Measurements from ENCODE around the gene SLC25A25. TPM values are rescaled to one million over a fixed set of nuclear protein-coding genes. Genes with fewer than 3 reads are reported as not detected.

The SLC25A25 gene
- total and polyA plus RNA-seq, 9 of the 15 experiments (the other 6 are each of a cell fraction or from before 2014, with no cell fraction given) = 0.07 to 35.9 (median 23.2) TPM

GRCh38 chr9:128096616-128097536 is 28.8 kb downstream of the SLC25A25 start:
- no TSS peak for BruUV-seq (replicated peaks)
- FAIRE-seq = peak; percentile 29
- peak overlapping the region; percentile 22 to 94; a peak in 2 of 4 replicates for H3K9ac ChIP-seq (ENCODE audit: insufficient read depth in 1 of 2, low read depth in 2 of 2, low read length in 2 of 2)
- POLR2A ChIA-PET = interaction anchor here (1.1 to 2.5 kb wide), 4 partner anchors 11 to 157 kb away, joined by 3 to 13 read pairs (median 6); no protein-coding TSS in a partner anchor
- peak overlapping the region; percentile 87 for H3K4me2 ChIP-seq (ENCODE audit: insufficient read depth, low read length)
- H3K27ac ChIP-seq (ENCODE audit: extremely low read depth, low read depth, low read length) = peak overlapping the region; percentile 89
- no peaks in the 10 kb centered on the region for H3K9me1 ChIP-seq (ENCODE audit: control insufficient read depth, insufficient read depth, low read length)
- ATAC-seq = no peak
- peaks cover 76% of the 10 kb centered on the region; the same call in 2 of the 3 replicates for H3K36me3 ChIP-seq (ENCODE audit: control insufficient read depth, insufficient read depth, low read length)
- H3K4me3 ChIP-seq = no peak overlapping the region
- peak in 3 of 4 experiments; percentile 22 to 60 (median 40) for DNase-seq (ENCODE audit: extremely low read depth in 1 of 4, low spot score in 3 of 4)
- 0 out of 2 replicates have a peak, but pooled peaks cover 10% of the 10 kb centered on the region for H4K20me1 ChIP-seq (replicated peaks; ENCODE audit: control insufficient read depth, insufficient read depth, low read length)
- H3K9me3 ChIP-seq (replicated peaks; ENCODE audit: control insufficient read depth, insufficient read depth, low read depth, low read length) = no peaks in the 10 kb centered on the region
- CTCF ChIA-PET (ENCODE audit: low intra/inter-chr PET ratio) = no interaction called here
- H3K27me3 ChIP-seq (ENCODE audit: control insufficient read depth in 2 of 2, insufficient read depth in 2 of 2, low read length in 2 of 2) = no peaks in the 10 kb centered on the region
- peaks cover 91% of the 10 kb centered on the region for H3K79me2 ChIP-seq (ENCODE audit: control insufficient read depth, insufficient read depth, low read length)
- in situ Hi-C loops (cut with MboI) (no loop called here), intact Hi-C loops (cut with micrococcal nuclease) (no loop called here)
- no peak overlapping the region for H2AFZ ChIP-seq (ENCODE audit: low read depth, low read length)
- H3K4me1 ChIP-seq (replicated peaks in 1 of 2; ENCODE audit: control insufficient read depth in 2 of 2, insufficient read depth in 2 of 2, low read length in 2 of 2) = peaks cover 83 to 85% of the 10 kb centered on the region in 2 experiments
- WGBS (ENCODE audit: insufficient coverage, low coverage, missing lambda C conversion rate) = 39% methylated on average over 19 of the region's 19 CpGs
- TF ChIP-seq HNRNPK (IDR thresholded peaks at IDR 0.05; ENCODE audit: low read depth, low read length, poor library complexity, severe bottlenecking) (no peak), KDM4B (IDR thresholded peaks at IDR 0.05; ENCODE audit: borderline replicate concordance in 2 of 2, low read depth in 1 of 2) (no peak), ZNF347 (CRISPR knock-in tag; IDR thresholded peaks at IDR 0.05; ENCODE audit: low read depth) (no peak), GATAD2A (IDR thresholded peaks at IDR 0.05) (no peak), ARID1B (IDR thresholded peaks at IDR 0.05) (peak; percentile 11; the same call in 1 of the 2 replicates), KAT7 (CRISPR knock-in tag; IDR thresholded peaks at IDR 0.05; ENCODE audit: borderline replicate concordance) (0 out of 2 replicates have a peak, but pooled peaks have one; percentile 75), TGIF2 (CRISPR knock-in tag; IDR thresholded peaks at IDR 0.05) (no peak), ZC3H4 (CRISPR knock-in tag; IDR thresholded peaks at IDR 0.05; ENCODE audit: borderline replicate concordance) (no peak), ZKSCAN1 (IDR thresholded peaks at IDR 0.05; ENCODE audit: low read depth, low read length) (no peak), OTX1 (CRISPR knock-in tag; IDR thresholded peaks at IDR 0.05) (no peak), DNMT1 (IDR thresholded peaks at IDR 0.05) (no peak), FOSL1 (tag; conservative IDR thresholded peaks at IDR 0.05) (0 out of 2 replicates have a peak, but pooled peaks have one; percentile 27), MEF2A (IDR thresholded peaks at IDR 0.05; ENCODE audit: control insufficient read depth, low read depth, low read length) (peak; percentile 64; the same call in 1 of the 2 replicates), PRPF4 (IDR thresholded peaks at IDR 0.05; ENCODE audit: insufficient read depth, low read depth, low read length, poor library complexity, severe bottlenecking) (no peak), ZNF197 (CRISPR knock-in tag; IDR thresholded peaks at IDR 0.05; ENCODE audit: low read depth) (0 out of 2 replicates have a peak, but pooled peaks have one; percentile 7), HDAC6 (IDR thresholded peaks at IDR 0.05; ENCODE audit: low read depth, low read length) (no peak), NR4A1 (CRISPR knock-in tag; IDR thresholded peaks at IDR 0.05) (no peak), NR4A1 (tag; IDR thresholded peaks at IDR 0.05) (peak; percentile 20; the same call in 1 of the 2 replicates), ZNF696 (CRISPR knock-in tag; conservative IDR thresholded peaks at IDR 0.05) (no peak), SMAD1 (IDR thresholded peaks at IDR 0.05; ENCODE audit: low read depth, low read length, partially characterized antibody) (no peak)
- TF ChIP-seq, protein P1, sequence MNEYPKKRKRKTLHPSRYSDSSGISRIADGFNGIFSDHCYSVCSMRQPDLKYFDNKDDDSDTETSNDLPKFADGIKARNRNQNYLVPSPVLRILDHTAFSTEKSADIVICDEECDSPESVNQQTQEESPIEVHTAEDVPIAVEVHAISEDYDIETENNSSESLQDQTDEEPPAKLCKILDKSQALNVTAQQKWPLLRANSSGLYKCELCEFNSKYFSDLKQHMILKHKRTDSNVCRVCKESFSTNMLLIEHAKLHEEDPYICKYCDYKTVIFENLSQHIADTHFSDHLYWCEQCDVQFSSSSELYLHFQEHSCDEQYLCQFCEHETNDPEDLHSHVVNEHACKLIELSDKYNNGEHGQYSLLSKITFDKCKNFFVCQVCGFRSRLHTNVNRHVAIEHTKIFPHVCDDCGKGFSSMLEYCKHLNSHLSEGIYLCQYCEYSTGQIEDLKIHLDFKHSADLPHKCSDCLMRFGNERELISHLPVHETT (CRISPR knock-in tag; conservative IDR thresholded peaks at IDR 0.05 in 1 of 2, IDR thresholded peaks at IDR 0.05 in 1 of 2) = peak in 1 of 2 experiments; percentile 63; a peak in 2 of 4 replicates
